Endothelial cell of umbilical vein (primary cell): Measurements from ENCODE around the gene DBF4B. TPM values are rescaled to one million over a fixed set of nuclear protein-coding genes. Genes with fewer than 3 reads are reported as not detected.

ENCODE experiments used
- BruUV-seq: library from RNA; stranded (reverse); fragments of 400-500 nt; replicated peaks from 2 replicates; lab custom pipeline; 2021; lab: Mats Ljungman, UMichigan
- CTCF ChIA-PET: fragments of 300-600, 350-600 bp; sonication (Branson Sonifier 250); formaldehyde crosslinking; loops from one replicate; lab custom pipeline; 2021; ENCODE audit warnings: antibody characterized with exemption, inconsistent platforms; lab: Charles Lee
- POLR2A ChIA-PET: fragments of 300-600, 350-600 bp; sonication (Branson Sonifier 250); formaldehyde crosslinking; loops from one replicate; lab custom pipeline; 2021; ENCODE audit warnings: antibody characterized with exemption, inconsistent platforms; lab: Charles Lee
- DNase-seq: peaks from one replicate; pipeline ENCODE4 v3.0.0-alpha.2; 2011; ENCODE audit warnings: low read depth, low spot score
- FAIRE-seq: peaks from 2 replicates; lab custom pipeline; 2011; peaks lifted over from hg19 to GRCh38; lab: Jason Lieb, UNC
- H2AFZ ChIP-seq: 2 replicates; pipeline ENCODE4 v1.6.0; 2012; ENCODE audit warnings: low read depth, low read length, control low read depth, inconsistent platforms
- H3K27ac ChIP-seq: 2 replicates; pipeline ENCODE4 v1.5.1; 2011; ENCODE audit warnings: low read depth, mild to moderate bottlenecking, control low read depth, low read length, moderate library complexity; ENCODE audit not compliant: insufficient read depth
- H3K27me3 ChIP-seq, 2 experiments: 2 replicates each; pipeline versions ENCODE4 v1.6.0 to v1.6.1; 2011; ENCODE audit warnings: low read length in 2 of 2, mixed read lengths in 1 of 2; ENCODE audit not compliant: control insufficient read depth in 2 of 2, insufficient read depth in 2 of 2
- H3K36me3 ChIP-seq, 2 experiments: 2 replicates in 1 of 2; 3 replicates in 1 of 2; pipeline ENCODE4 v1.5.1; 2011; ENCODE audit warnings: low read length in 2 of 2, mild to moderate bottlenecking in 1 of 2, moderate library complexity in 1 of 2; ENCODE audit not compliant: control insufficient read depth in 2 of 2, insufficient read depth in 2 of 2; ENCODE audit errors: extremely low read depth in 1 of 2
- H3K4me1 ChIP-seq: 3 replicates; pipeline ENCODE4 v1.5.1; 2011; ENCODE audit warnings: mild to moderate bottlenecking, low read length; ENCODE audit not compliant: control insufficient read depth, insufficient read depth; ENCODE audit errors: extremely low read depth
- H3K4me2 ChIP-seq: 2 replicates; pipeline ENCODE4 v1.6.1; 2011; ENCODE audit warnings: low read length, control low read depth, mixed read lengths; ENCODE audit not compliant: insufficient read depth
- H3K4me3 ChIP-seq, 3 experiments: fragments of 200-600 bp in 1 of 3; sonication (generic), shearing (Covaris generic) in 1 of 3; replicated peaks in 1 of 3; 2 replicates each; pipeline ENCODE4 v1.5.1; 2011 to 2016; ENCODE audit warnings: control low read depth in 3 of 3, low read length in 3 of 3, mild to moderate bottlenecking in 2 of 3, inconsistent platforms in 1 of 3, low read depth in 1 of 3, moderate library complexity in 1 of 3; ENCODE audit not compliant: insufficient read depth in 1 of 3
- H3K79me2 ChIP-seq: 2 replicates; pipeline ENCODE4 v1.6.0; 2012; ENCODE audit warnings: low read length, inconsistent platforms; ENCODE audit not compliant: control insufficient read depth, insufficient read depth
- H3K9ac ChIP-seq: replicated peaks from 2 replicates; pipeline ENCODE3; 2011; ENCODE audit warnings: low read length, control low read depth; ENCODE audit not compliant: insufficient read depth; ENCODE audit errors: extremely low read depth
- H3K9me1 ChIP-seq: replicated peaks from 3 replicates; pipeline ENCODE4 v1.6.0; 2011; ENCODE audit warnings: mild to moderate bottlenecking, low read length; ENCODE audit not compliant: control insufficient read depth, insufficient read depth; ENCODE audit errors: extremely low read depth
- H3K9me3 ChIP-seq: replicated peaks from 2 replicates; pipeline ENCODE4 v1.5.1; 2012; ENCODE audit warnings: low read length, inconsistent platforms; ENCODE audit not compliant: control insufficient read depth, insufficient read depth
- H4K20me1 ChIP-seq: replicated peaks from 2 replicates; pipeline ENCODE3; 2011; ENCODE audit warnings: mild to moderate bottlenecking, low read length; ENCODE audit not compliant: control insufficient read depth, insufficient read depth; ENCODE audit errors: extremely low read depth
- CTCF ChIP-seq, 2 donors: IDR thresholded peaks; 1 replicate in 1 of 2; 2 replicates in 1 of 2; pipeline ENCODE4 v1.5.1; 2011; ENCODE audit warnings: low read length in 2 of 2, mild to moderate bottlenecking in 2 of 2, moderate library complexity in 2 of 2, control low read depth in 1 of 2, inconsistent platforms in 1 of 2, low read depth in 1 of 2; ENCODE audit not compliant: insufficient read depth in 1 of 2; ENCODE audit errors: extremely low read depth in 1 of 2
- EZH2 ChIP-seq: IDR thresholded peaks from 2 replicates; pipeline ENCODE4 v1.6.1; 2012; ENCODE audit warnings: borderline replicate concordance, low read depth, mild to moderate bottlenecking, moderate library complexity, low read length, inconsistent platforms; ENCODE audit not compliant: severe bottlenecking
- FOS ChIP-seq: IDR thresholded peaks from 2 replicates; pipeline ENCODE4 v1.6.1; 2011; ENCODE audit warnings: mild to moderate bottlenecking, low read length, moderate library complexity, borderline replicate concordance; ENCODE audit not compliant: insufficient read depth
- GATA2 ChIP-seq: IDR thresholded peaks from 2 replicates; pipeline ENCODE4 v1.7.0; 2011; ENCODE audit warnings: low read depth, mild to moderate bottlenecking, moderate library complexity, mixed read lengths, low read length; ENCODE audit not compliant: insufficient read length, insufficient read depth
- JUN ChIP-seq: IDR thresholded peaks from 2 replicates; pipeline ENCODE4 v1.6.1; 2011; ENCODE audit warnings: borderline replicate concordance, low read depth; ENCODE audit not compliant: insufficient read length, insufficient read depth
- MAX ChIP-seq: IDR thresholded peaks from 2 replicates; pipeline ENCODE4 v1.6.1; 2011; ENCODE audit not compliant: insufficient read depth, insufficient read length
- MYC ChIP-seq: IDR thresholded peaks from one replicate; pipeline ENCODE4 v1.6.1; 2011; ENCODE audit warnings: mild to moderate bottlenecking, low read depth, low read length
- POLR2A ChIP-seq: IDR thresholded peaks from 2 replicates; pipeline ENCODE4 v1.6.1; 2012; ENCODE audit warnings: low read depth, mild to moderate bottlenecking, control low read depth, low read length
- POLR2AphosphoS5 ChIP-seq: IDR thresholded peaks from 2 replicates; pipeline ENCODE4 v1.6.1; 2012; ENCODE audit warnings: low read depth, mild to moderate bottlenecking, control low read depth, low read length, moderate library complexity; ENCODE audit not compliant: insufficient read depth
- dilution Hi-C: fragments of 300-500 bp; cut with MboI; formaldehyde crosslinking; loops from one replicate; pipeline ENCODE4 v1.15.0; 2019; ENCODE audit warnings: low sequenced_read_pairs; ENCODE audit not compliant: extremely low pct_ligation_motif_present
- intact Hi-C: fragments of 100-400 bp; cut with micrococcal nuclease; formaldehyde crosslinking; loops from one replicate; pipeline ENCODE4 v1.10.0; 2022
- polyA plus RNA-seq, 4 experiments: library from polyadenylated mRNA; depleted of rRNA in 3 of 4; stranded (reverse) in 3 of 4; unstranded in 1 of 4; fragments of >200 nt; gene quantifications; 2 replicates each; pipeline versions ENCODE4 v1.2.1 to v1.2.3, GENCODE V29; 2011 to 2012; ENCODE audit warnings: missing spikeins in 1 of 4
- total RNA-seq: library from RNA; stranded (reverse); gene quantifications from 2 replicates; pipeline ENCODE4 v1.2.3, GENCODE V29; 2021

DBF4B gene
- total and polyA plus RNA-seq, 2 donors (not counting 3 experiments of a cell fraction or from before 2014, with no cell fraction given), result 12.5 to 26.2 TPM

GRCh38 chr17:44733753-44734152 is 25.3 kb downstream of the DBF4B start:
- Histone ChIP-seq H3K9me3 (no peaks in the 10 kb centered on the region), H3K4me1 (no peaks in the 10 kb centered on the region), H3K4me2 (no peak overlapping the region), H3K36me3 (peaks cover 0 to 5% of the 10 kb centered on the region in 2 experiments), H4K20me1 (no peaks in the 10 kb centered on the region), H2AFZ (no peak overlapping the region), H3K4me3 (no peak overlapping the region), H3K27ac (no peak overlapping the region), H3K27me3 (no peaks in the 10 kb centered on the region), H3K9ac (no peak overlapping the region), H3K79me2 (no peaks in the 10 kb centered on the region), H3K9me1 (no peaks in the 10 kb centered on the region)
- POLR2A ChIA-PET, result interaction anchor here (0.5 kb wide), 1 partner anchor 40 kb away, joined by 3 read pairs; no protein-coding TSS in a partner anchor
- intact Hi-C loops (loop anchor here (10.0 kb wide), 1 partner anchor 199 kb away; no protein-coding TSS in a partner anchor), dilution Hi-C loops (no loop called here)
- TF ChIP-seq POLR2A, result no peak
- peak in 1 of 2 donors; percentile 29 for TF ChIP-seq CTCF (IDR thresholded peaks at IDR 0.05; ENCODE audit: extremely low read depth in 1 of 2, insufficient read depth in 1 of 2, low read depth in 1 of 2, low read length in 2 of 2)
- no peak for TF ChIP-seq JUN
- no peak for DNase-seq
- FAIRE-seq, result peak; percentile 62
- CTCF ChIA-PET, result interaction anchor here (1.2 to 1.3 kb wide), 2 partner anchors 14 to 16 kb away, joined by 3 read pairs; no protein-coding TSS in a partner anchor
- BruUV-seq, result no TSS peak

GRCh38 chr17:44734272-44734671 is 25.8 kb downstream of the DBF4B start:
- dilution Hi-C loops, result no loop called here
- Histone ChIP-seq H3K9ac (no peak overlapping the region), H3K4me1 (no peaks in the 10 kb centered on the region), H3K9me3 (no peaks in the 10 kb centered on the region), H3K36me3 (peaks cover 0 to 7% of the 10 kb centered on the region in 2 experiments), H2AFZ (no peak overlapping the region), H3K9me1 (no peaks in the 10 kb centered on the region), H3K79me2 (no peaks in the 10 kb centered on the region), H3K4me2 (no peak overlapping the region), H3K4me3 (no peak overlapping the region), H3K27me3 (no peaks in the 10 kb centered on the region), H4K20me1 (no peaks in the 10 kb centered on the region), H3K27ac (no peak overlapping the region)
- no peak for DNase-seq
- TF ChIP-seq CTCF (IDR thresholded peaks at IDR 0.05; ENCODE audit: extremely low read depth in 1 of 2, insufficient read depth in 1 of 2, low read depth in 1 of 2, low read length in 2 of 2) (no peak), EZH2 (no peak), MAX (no peak), FOS (no peak), POLR2A (no peak), GATA2 (no peak), POLR2AphosphoS5 (no peak), JUN (no peak), MYC (no peak)
- no peak for FAIRE-seq
- no TSS peak for BruUV-seq
- CTCF ChIA-PET, result interaction anchor here (1.2 kb wide), 1 partner anchor 14 kb away, joined by 3 read pairs; no protein-coding TSS in a partner anchor
- intact Hi-C loops, result loop anchor here (10.0 kb wide), 1 partner anchor 199 kb away; no protein-coding TSS in a partner anchor
- POLR2A ChIA-PET, result interaction anchor here (0.5 kb wide), 1 partner anchor 40 kb away, joined by 3 read pairs; no protein-coding TSS in a partner anchor
